ENCODE results near the gene NGF.

Gene NGF

GRCh38 chr1:115299266-115299665 is 38.8 kb downstream of the NGF start:
- no peaks in the 10 kb centered on the region for H3K36me3 ChIP-seq (replicated peaks; ENCODE audit: insufficient read depth, low read length)
- no peak for TF ChIP-seq CTCF (IDR thresholded peaks at IDR 0.05; ENCODE audit: low read length)
- TF ChIP-seq EZH2phosphoT487 (IDR thresholded peaks at IDR 0.05; ENCODE audit: low read length), result no peak
- TF ChIP-seq EZH2 (optimal IDR thresholded peaks at IDR 0.05; ENCODE audit: low read depth, low read length), result no peak
- H3K4me3 ChIP-seq (ENCODE audit: low read length), result no peak overlapping the region
- H3K79me2 ChIP-seq (ENCODE audit: low read length), result no peaks in the 10 kb centered on the region
- H3K27me3 ChIP-seq (replicated peaks; ENCODE audit: insufficient read depth, low read length), result peaks cover 64% of the 10 kb centered on the region
- no peak overlapping the region for H3K9ac ChIP-seq (ENCODE audit: low read length)
- no peak overlapping the region for H2AFZ ChIP-seq (ENCODE audit: low read length)
- H3K9me2 ChIP-seq (replicated peaks; ENCODE audit: insufficient read depth, low read length), result no peaks in the 10 kb centered on the region
- no peak overlapping the region for H3K27ac ChIP-seq (ENCODE audit: low read length)
- no peak overlapping the region for H3K4me2 ChIP-seq (ENCODE audit: low read depth, low read length)
- peaks cover 13% of the 10 kb centered on the region for H3K4me1 ChIP-seq (ENCODE audit: low read length)
- no peaks in the 10 kb centered on the region for H3K9me3 ChIP-seq (replicated peaks; ENCODE audit: insufficient read depth, low read length)
- no peak for DNase-seq
- 0 out of 2 replicates have a peak, but pooled peaks cover 6% of the 10 kb centered on the region for H3F3A ChIP-seq (ENCODE audit: insufficient read depth, low read length)
- no peaks in the 10 kb centered on the region for H4K20me1 ChIP-seq (ENCODE audit: insufficient read depth, low read length)

DNA sequence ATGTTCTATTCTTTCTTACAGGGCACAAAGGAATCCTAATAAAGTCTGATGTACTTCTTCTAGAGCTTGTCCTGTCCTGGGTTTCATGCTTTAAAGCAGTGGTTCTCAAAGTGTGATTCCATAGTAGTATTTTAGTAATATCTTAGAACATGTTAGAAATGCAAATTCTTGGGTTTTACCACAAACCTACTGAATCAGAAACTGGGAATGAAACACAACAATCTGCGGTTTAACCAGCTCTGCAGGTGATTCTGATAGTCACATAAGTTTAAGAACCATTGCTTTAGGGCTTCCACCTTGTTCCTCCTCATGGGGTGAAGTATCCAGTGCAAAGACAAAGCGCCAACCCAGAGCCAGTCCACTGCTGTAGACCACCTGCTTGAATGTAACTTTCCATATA is 41.1 kb downstream of the NGF start:
- no peak overlapping the region for H2AFZ ChIP-seq (ENCODE audit: low read length)
- H3K36me3 ChIP-seq (replicated peaks; ENCODE audit: insufficient read depth, low read length), result no peaks in the 10 kb centered on the region
- DNase-seq, result peak; percentile 73
- TF ChIP-seq EZH2 (optimal IDR thresholded peaks at IDR 0.05; ENCODE audit: low read depth, low read length) (no peak), EZH2phosphoT487 (IDR thresholded peaks at IDR 0.05; ENCODE audit: low read length) (no peak), CTCF (IDR thresholded peaks at IDR 0.05; ENCODE audit: low read length) (no peak)
- no peaks in the 10 kb centered on the region for H3K79me2 ChIP-seq (ENCODE audit: low read length)
- H4K20me1 ChIP-seq (ENCODE audit: insufficient read depth, low read length), result no peaks in the 10 kb centered on the region
- H3K4me1 ChIP-seq (ENCODE audit: low read length), result peaks cover 13% of the 10 kb centered on the region
- H3K9me3 ChIP-seq (replicated peaks; ENCODE audit: insufficient read depth, low read length), result no peaks in the 10 kb centered on the region
- H3K4me3 ChIP-seq (ENCODE audit: low read length), result no peak overlapping the region
- H3K9me2 ChIP-seq (replicated peaks; ENCODE audit: insufficient read depth, low read length), result no peaks in the 10 kb centered on the region
- no peak overlapping the region for H3K9ac ChIP-seq (ENCODE audit: low read length)
- H3K4me2 ChIP-seq (ENCODE audit: low read depth, low read length), result peak overlapping the region; percentile 30
- no peak overlapping the region for H3K27ac ChIP-seq (ENCODE audit: low read length)
- H3K27me3 ChIP-seq (replicated peaks; ENCODE audit: insufficient read depth, low read length), result peaks cover 76% of the 10 kb centered on the region
- 0 out of 2 replicates have a peak, but pooled peaks cover 6% of the 10 kb centered on the region for H3F3A ChIP-seq (ENCODE audit: insufficient read depth, low read length)

- H3K27me3 ChIP-seq (replicated peaks; ENCODE audit: insufficient read depth, low read length), result peaks cover 72% of the 10 kb centered on the region
- H3K79me2 ChIP-seq (ENCODE audit: low read length), result no peaks in the 10 kb centered on the region
- H3K36me3 ChIP-seq (replicated peaks; ENCODE audit: insufficient read depth, low read length), result no peaks in the 10 kb centered on the region
- H3K9ac ChIP-seq (ENCODE audit: low read length), result no peak overlapping the region
- 0 out of 2 replicates have a peak, but pooled peaks cover 6% of the 10 kb centered on the region for H3F3A ChIP-seq (ENCODE audit: insufficient read depth, low read length)
- H3K27ac ChIP-seq (ENCODE audit: low read length), result no peak overlapping the region
- no peak overlapping the region for H2AFZ ChIP-seq (ENCODE audit: low read length)
- peaks cover 13% of the 10 kb centered on the region for H3K4me1 ChIP-seq (ENCODE audit: low read length)
- H3K9me2 ChIP-seq (replicated peaks; ENCODE audit: insufficient read depth, low read length), result no peaks in the 10 kb centered on the region
- H3K9me3 ChIP-seq (replicated peaks; ENCODE audit: insufficient read depth, low read length), result no peaks in the 10 kb centered on the region
- TF ChIP-seq CTCF (IDR thresholded peaks at IDR 0.05; ENCODE audit: low read length) (no peak), EZH2 (optimal IDR thresholded peaks at IDR 0.05; ENCODE audit: low read depth, low read length) (no peak), EZH2phosphoT487 (IDR thresholded peaks at IDR 0.05; ENCODE audit: low read length) (no peak)
- H3K4me2 ChIP-seq (ENCODE audit: low read depth, low read length), result no peak overlapping the region
- no peak overlapping the region for H3K4me3 ChIP-seq (ENCODE audit: low read length)
- no peak for DNase-seq
- H4K20me1 ChIP-seq (ENCODE audit: insufficient read depth, low read length), result no peaks in the 10 kb centered on the region
These were observed 41.9 kb downstream of the NGF start for GRCh38 chr1:115295904-115296696.

Measured in MM.1S (cell line).